ENCODE results near the gene EXO1. TPM values are rescaled to one million over a fixed set of nuclear protein-coding genes. Genes with fewer than 3 reads are reported as not detected.

EXO1 gene
- total and polyA plus RNA-seq, 2 experiments from 2014 or later = 3.1 to 5.0 TPM

- no peaks in the 10 kb centered on the region for H3K36me3 ChIP-seq (replicated peaks; ENCODE audit: insufficient read depth, low read depth)
- H2AFZ ChIP-seq = no peak overlapping the region
- H3K9me2 ChIP-seq (replicated peaks; ENCODE audit: insufficient read depth) = no peaks in the 10 kb centered on the region
- no peak overlapping the region for H3K4me3 ChIP-seq
- H4K20me1 ChIP-seq (ENCODE audit: insufficient read depth, poor library complexity, severe bottlenecking) = no peaks in the 10 kb centered on the region
- TF ChIP-seq EZH2phosphoT487 (IDR thresholded peaks at IDR 0.05; ENCODE audit: low read depth, severe bottlenecking, unreplicated experiment) (no peak), EZH2 (IDR thresholded peaks at IDR 0.05; ENCODE audit: borderline replicate concordance) (no peak)
- TF ChIP-seq, protein P1, sequence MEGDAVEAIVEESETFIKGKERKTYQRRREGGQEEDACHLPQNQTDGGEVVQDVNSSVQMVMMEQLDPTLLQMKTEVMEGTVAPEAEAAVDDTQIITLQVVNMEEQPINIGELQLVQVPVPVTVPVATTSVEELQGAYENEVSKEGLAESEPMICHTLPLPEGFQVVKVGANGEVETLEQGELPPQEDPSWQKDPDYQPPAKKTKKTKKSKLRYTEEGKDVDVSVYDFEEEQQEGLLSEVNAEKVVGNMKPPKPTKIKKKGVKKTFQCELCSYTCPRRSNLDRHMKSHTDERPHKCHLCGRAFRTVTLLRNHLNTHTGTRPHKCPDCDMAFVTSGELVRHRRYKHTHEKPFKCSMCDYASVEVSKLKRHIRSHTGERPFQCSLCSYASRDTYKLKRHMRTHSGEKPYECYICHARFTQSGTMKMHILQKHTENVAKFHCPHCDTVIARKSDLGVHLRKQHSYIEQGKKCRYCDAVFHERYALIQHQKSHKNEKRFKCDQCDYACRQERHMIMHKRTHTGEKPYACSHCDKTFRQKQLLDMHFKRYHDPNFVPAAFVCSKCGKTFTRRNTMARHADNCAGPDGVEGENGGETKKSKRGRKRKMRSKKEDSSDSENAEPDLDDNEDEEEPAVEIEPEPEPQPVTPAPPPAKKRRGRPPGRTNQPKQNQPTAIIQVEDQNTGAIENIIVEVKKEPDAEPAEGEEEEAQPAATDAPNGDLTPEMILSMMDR (IDR thresholded peaks at IDR 0.05; ENCODE audit: poor library complexity) = no peak
- no peaks in the 10 kb centered on the region for H3K9me3 ChIP-seq (ENCODE audit: low read depth)
- H3K27ac ChIP-seq = no peak overlapping the region
- H3K4me2 ChIP-seq = no peak overlapping the region
- DNase-seq (ENCODE audit: low spot score) = no peak
- H3K4me1 ChIP-seq (ENCODE audit: insufficient read depth) = no peaks in the 10 kb centered on the region
- WGBS (ENCODE audit: low lambda C conversion rate, missing lambda C conversion rate) = 78% methylated on average over 6 of the region's 6 CpGs
- no peaks in the 10 kb centered on the region for H3K27me3 ChIP-seq
- H3K79me2 ChIP-seq = no peaks in the 10 kb centered on the region
Measured at GRCh38 chr1:241840164-241840563, 7.8 kb upstream of the EXO1 start.

- H2AFZ ChIP-seq = no peak overlapping the region
- no peaks in the 10 kb centered on the region for H3K9me2 ChIP-seq (replicated peaks; ENCODE audit: insufficient read depth)
- no peaks in the 10 kb centered on the region for H3K9me3 ChIP-seq (ENCODE audit: low read depth)
- H4K20me1 ChIP-seq (ENCODE audit: insufficient read depth, poor library complexity, severe bottlenecking) = no peaks in the 10 kb centered on the region
- no peak overlapping the region for H3K27ac ChIP-seq
- DNase-seq (ENCODE audit: low spot score) = no peak
- no peaks in the 10 kb centered on the region for H3K4me1 ChIP-seq (ENCODE audit: insufficient read depth)
- TF ChIP-seq EZH2phosphoT487 (IDR thresholded peaks at IDR 0.05; ENCODE audit: low read depth, severe bottlenecking, unreplicated experiment) (no peak), EZH2 (IDR thresholded peaks at IDR 0.05; ENCODE audit: borderline replicate concordance) (no peak)
- TF ChIP-seq, protein P1 (IDR thresholded peaks at IDR 0.05; ENCODE audit: poor library complexity) = no peak
- H3K36me3 ChIP-seq (replicated peaks; ENCODE audit: insufficient read depth, low read depth) = no peaks in the 10 kb centered on the region
- 90% methylated on average over 3 of the region's 3 CpGs for WGBS (ENCODE audit: low lambda C conversion rate, missing lambda C conversion rate)
- H3K4me2 ChIP-seq = no peak overlapping the region
- H3K4me3 ChIP-seq = no peak overlapping the region
- H3K27me3 ChIP-seq = no peaks in the 10 kb centered on the region
- H3K79me2 ChIP-seq = no peaks in the 10 kb centered on the region
Measured at GRCh38 chr1:241841691-241842090, 6.3 kb upstream of the EXO1 start.

- Histone ChIP-seq H3K4me1 (ENCODE audit: insufficient read depth) (peaks cover 4% of the 10 kb centered on the region), H3K79me2 (no peaks in the 10 kb centered on the region), H3K9me2 (replicated peaks; ENCODE audit: insufficient read depth) (no peaks in the 10 kb centered on the region), H3K36me3 (replicated peaks; ENCODE audit: insufficient read depth, low read depth) (no peaks in the 10 kb centered on the region), H3K27me3 (no peaks in the 10 kb centered on the region), H2AFZ (no peak overlapping the region), H4K20me1 (ENCODE audit: insufficient read depth, poor library complexity, severe bottlenecking) (no peaks in the 10 kb centered on the region), H3K4me3 (no peak overlapping the region), H3K9me3 (ENCODE audit: low read depth) (no peaks in the 10 kb centered on the region), H3K27ac (no peak overlapping the region), H3K4me2 (no peak overlapping the region)
- WGBS (ENCODE audit: low lambda C conversion rate, missing lambda C conversion rate) = 88% methylated on average over 2 of the region's 2 CpGs
- no peak for TF ChIP-seq EZH2 (IDR thresholded peaks at IDR 0.05; ENCODE audit: borderline replicate concordance)
- no peak for DNase-seq (ENCODE audit: low spot score)
Measured at GRCh38 chr1:241842565-241842964, 5.4 kb upstream of the EXO1 start.

- H3K9me3 ChIP-seq (ENCODE audit: low read depth) = no peaks in the 10 kb centered on the region
- H3K27ac ChIP-seq = no peak overlapping the region
- H3K4me2 ChIP-seq = no peak overlapping the region
- no peak overlapping the region for H3K4me3 ChIP-seq
- no peaks in the 10 kb centered on the region for H4K20me1 ChIP-seq (ENCODE audit: insufficient read depth, poor library complexity, severe bottlenecking)
- H3K79me2 ChIP-seq = peaks cover 3% of the 10 kb centered on the region
- H3K36me3 ChIP-seq (replicated peaks; ENCODE audit: insufficient read depth, low read depth) = no peaks in the 10 kb centered on the region
- no peak for DNase-seq (ENCODE audit: low spot score)
- peaks cover 4% of the 10 kb centered on the region for H3K4me1 ChIP-seq (ENCODE audit: insufficient read depth)
- H2AFZ ChIP-seq = no peak overlapping the region
- no peak for TF ChIP-seq EZH2phosphoT487 (IDR thresholded peaks at IDR 0.05; ENCODE audit: low read depth, severe bottlenecking, unreplicated experiment)
- TF ChIP-seq, protein P1 (IDR thresholded peaks at IDR 0.05; ENCODE audit: poor library complexity) = no peak
- no peaks in the 10 kb centered on the region for H3K27me3 ChIP-seq
- 79% methylated on average over 6 of the region's 6 CpGs for WGBS (ENCODE audit: low lambda C conversion rate, missing lambda C conversion rate)
- no peaks in the 10 kb centered on the region for H3K9me2 ChIP-seq (replicated peaks; ENCODE audit: insufficient read depth)
Measured at GRCh38 chr1:241844593-241844992, 3.4 kb upstream of the EXO1 start.
